C4-2B (cell line): ENCODE results near the gene PHC3.

Experiments used
- CTCF ChIP-seq: fragments of 450-650 bp; conservative IDR thresholded peaks from 2 replicates; pipeline ENCODE4 v1.5.1; 2017; ENCODE audit warnings: mild to moderate bottlenecking
- ZFX ChIP-seq: fragments of 450-650 bp; IDR thresholded peaks from 2 replicates; pipeline ENCODE4 v1.6.1; 2017

- no peak for TF ChIP-seq CTCF
- no peak for TF ChIP-seq ZFX
Measured at GRCh38 chr3:170205302-170205701, 23.8 kb upstream of the PHC3 start.
